ENCODE measurements around the gene PLOD1. TPM values are rescaled to one million over a fixed set of nuclear protein-coding genes. Genes with fewer than 3 reads are reported as not detected.

Gene PLOD1
- total and polyA plus RNA-seq, 2 of the 13 experiments (the other 11 are each of a cell fraction or from before 2014, with no cell fraction given): 70.1 to 318 TPM

GRCh38 chr1:11927866-11928592 is 6.5 kb upstream of the PLOD1 start (continued):
- TF ChIP-seq BRF2 (CRISPR knock-in tag; IDR thresholded peaks at IDR 0.05) (no peak), KLF12 (CRISPR knock-in tag; IDR thresholded peaks at IDR 0.05; ENCODE audit: borderline replicate concordance) (no peak), NFIB (CRISPR knock-in tag; IDR thresholded peaks at IDR 0.05; ENCODE audit: borderline replicate concordance) (no peak), GATAD2A (CRISPR knock-in tag; IDR thresholded peaks at IDR 0.05) (peak; percentile 59), NFE2L2 (IDR thresholded peaks at IDR 0.05; ENCODE audit: low read length) (no peak), MLXIP (CRISPR knock-in tag; IDR thresholded peaks at IDR 0.05; ENCODE audit: borderline replicate concordance) (0 out of 2 replicates have a peak, but pooled peaks have one; percentile 54), ZNF263 (CRISPR knock-in tag; IDR thresholded peaks at IDR 0.05) (no peak), MAF1 (CRISPR knock-in tag; IDR thresholded peaks at IDR 0.05; ENCODE audit: borderline replicate concordance) (no peak), CC2D1A (CRISPR knock-in tag; IDR thresholded peaks at IDR 0.05) (no peak), ZNF768 (CRISPR knock-in tag; IDR thresholded peaks at IDR 0.05) (no peak), CEBPG (CRISPR knock-in tag; IDR thresholded peaks at IDR 0.05) (peak; percentile 70), RBAK (CRISPR knock-in tag; IDR thresholded peaks at IDR 0.05) (no peak), ZNF792 (CRISPR knock-in tag; IDR thresholded peaks at IDR 0.05) (no peak), ZNF687 (CRISPR knock-in tag; IDR thresholded peaks at IDR 0.05) (no peak), ZNF556 (CRISPR knock-in tag; IDR thresholded peaks at IDR 0.05; ENCODE audit: borderline replicate concordance) (no peak), PPARG (CRISPR knock-in tag; conservative IDR thresholded peaks at IDR 0.05) (peak; percentile 47; the same call in 1 of the 2 replicates), ZNF776 (CRISPR knock-in tag; IDR thresholded peaks at IDR 0.05) (no peak), ZNF580 (CRISPR knock-in tag; IDR thresholded peaks at IDR 0.05; ENCODE audit: borderline replicate concordance, low read depth) (no peak), ZNF280B (CRISPR knock-in tag; IDR thresholded peaks at IDR 0.05; ENCODE audit: borderline replicate concordance) (no peak)
